Suprapubic skin (tissue), 4 donors: ENCODE measurements around the gene TRIM47. TPM values are rescaled to one million over a fixed set of nuclear protein-coding genes. Genes with fewer than 3 reads are reported as not detected.
"Not testable (repeated sequence)": the region's sequence is repeated elsewhere in the genome, so short reads cannot be mapped to it uniquely, and the experiment has no call there.

Source experiments
- DNase-seq, 2 donors: peaks; one replicate each; pipeline ENCODE4 v3.0.0-alpha.2; 2019; ENCODE audit warnings: low spot score in 2 of 2
- H3K27ac ChIP-seq: fragments of 200-600 bp; sonication (generic); one replicate; pipeline ENCODE4 v1.5.1; 2019
- H3K27me3 ChIP-seq: fragments of 200-600 bp; sonication (generic); one replicate; pipeline ENCODE4 v1.5.1; 2019
- H3K36me3 ChIP-seq: fragments of 200-600 bp; sonication (generic); one replicate; pipeline ENCODE4 v1.5.1; 2019
- H3K4me1 ChIP-seq: fragments of 200-600 bp; sonication (generic); one replicate; pipeline ENCODE4 v1.5.1; 2019
- H3K4me3 ChIP-seq: fragments of 200-600 bp; sonication (generic); one replicate; pipeline ENCODE4 v1.5.1; 2019; ENCODE audit warnings: mild to moderate bottlenecking
- H3K9me3 ChIP-seq: fragments of 200-600 bp; sonication (generic); one replicate; pipeline ENCODE4 v1.5.1; 2019
- EP300 ChIP-seq: sonication (generic); formaldehyde crosslinking; IDR thresholded peaks from one replicate; pipeline ENCODE4 v1.6.1; 2017; ENCODE audit warnings: antibody characterized with exemption
- POLR2A ChIP-seq, 2 donors: fragments of 450-650 bp; IDR thresholded peaks; one replicate each; pipeline ENCODE4 v1.6.1; 2017; ENCODE audit warnings: antibody characterized with exemption in 2 of 2, mild to moderate bottlenecking in 2 of 2, moderate library complexity in 2 of 2
- POLR2AphosphoS5 ChIP-seq, 3 donors: sonication (generic); formaldehyde crosslinking; IDR thresholded peaks; one replicate each; pipeline ENCODE4 v1.6.1; 2017; ENCODE audit warnings: antibody characterized with exemption in 3 of 3
- WGBS: methylation state at CpG from one replicate; pipeline ENCODE4 v1.1.5; 2018; 5-methylcytosine and 5-hydroxymethylcytosine counted together
- total RNA-seq, 4 donors: library from RNA; depleted of rRNA; stranded (reverse); fragments of >200 nt; gene quantifications; one replicate each; pipeline ENCODE4 v1.1.0, GENCODE V29; 2016
- TF ChIP-seq, protein P1 (sequence below), 2 donors: fragments of 200-600 bp in 1 of 2; fragments of 450-650 bp in 1 of 2; sonication (generic) in 1 of 2; IDR thresholded peaks; one replicate each; pipeline ENCODE4 v1.5.1; 2016 to 2019; ENCODE audit warnings: antibody characterized with exemption in 2 of 2, mild to moderate bottlenecking in 1 of 2, moderate library complexity in 1 of 2

Gene TRIM47
- total RNA-seq, 4 donors from 2014 or later: 22.8 to 43.1 (median 27.7) TPM

DNA sequence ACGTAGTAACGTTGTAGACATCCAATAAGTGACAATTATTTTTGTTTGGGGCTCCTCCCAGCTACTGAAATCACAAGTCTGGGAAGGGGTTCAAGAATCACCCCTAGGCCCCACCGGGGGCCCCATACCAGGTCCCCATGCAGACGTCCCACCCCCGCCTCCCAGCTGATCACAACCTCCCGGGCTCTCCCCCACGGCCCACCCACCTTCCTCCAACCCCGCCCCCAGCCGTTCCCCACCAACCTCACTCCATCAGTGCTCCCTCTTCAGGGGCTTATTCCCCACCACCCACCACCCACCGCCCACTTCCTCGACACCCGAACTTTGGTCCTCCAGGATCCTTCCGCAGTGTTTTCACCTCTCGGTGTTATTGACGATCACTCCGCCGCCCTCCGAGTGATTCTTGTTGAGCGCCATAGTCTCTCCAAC is 23.5 kb downstream of the TRIM47 start:
- no peaks in the 10 kb centered on the region for H3K27me3 ChIP-seq
- peaks cover 42% of the 10 kb centered on the region for H3K4me1 ChIP-seq

DNA sequence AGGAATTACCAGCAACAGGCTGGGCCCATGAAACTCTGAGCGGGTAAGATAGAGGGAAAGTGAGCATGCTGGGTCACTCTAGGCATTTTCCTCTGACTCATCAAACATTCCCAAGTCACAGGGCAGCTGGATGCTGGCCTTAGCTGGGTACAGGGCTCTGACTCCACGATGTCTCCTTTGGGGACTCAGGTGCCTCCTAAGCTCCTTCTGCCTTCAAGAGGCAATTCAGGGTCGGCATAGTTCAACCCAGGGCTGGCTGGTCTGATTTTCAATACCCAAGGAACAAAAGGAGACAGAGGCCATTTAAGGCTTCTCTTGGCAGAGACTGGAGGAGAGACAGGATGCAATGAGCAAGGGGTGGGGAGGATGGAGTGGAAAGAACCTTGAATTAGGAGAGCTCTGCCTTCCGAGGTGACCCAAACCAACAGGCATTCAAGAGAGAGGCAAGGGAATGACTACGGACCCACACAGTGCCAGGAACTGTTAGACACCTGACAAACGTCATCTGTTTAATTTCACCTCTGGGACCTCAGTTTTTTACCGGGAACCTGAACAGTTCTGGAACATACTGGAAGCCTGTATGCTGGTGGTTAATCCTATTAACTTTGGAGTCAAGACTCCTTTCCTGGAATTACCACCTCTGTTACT is 24.2 kb downstream of the TRIM47 start:
- H3K9me3 ChIP-seq: no peaks in the 10 kb centered on the region
- peaks cover 47% of the 10 kb centered on the region for H3K4me1 ChIP-seq
- peaks cover 30% of the 10 kb centered on the region for H3K36me3 ChIP-seq
- WGBS: 19% methylated on average over 7 of the region's 7 CpGs
- H3K4me3 ChIP-seq: peak overlapping the region; percentile 61
- TF ChIP-seq, protein P1, sequence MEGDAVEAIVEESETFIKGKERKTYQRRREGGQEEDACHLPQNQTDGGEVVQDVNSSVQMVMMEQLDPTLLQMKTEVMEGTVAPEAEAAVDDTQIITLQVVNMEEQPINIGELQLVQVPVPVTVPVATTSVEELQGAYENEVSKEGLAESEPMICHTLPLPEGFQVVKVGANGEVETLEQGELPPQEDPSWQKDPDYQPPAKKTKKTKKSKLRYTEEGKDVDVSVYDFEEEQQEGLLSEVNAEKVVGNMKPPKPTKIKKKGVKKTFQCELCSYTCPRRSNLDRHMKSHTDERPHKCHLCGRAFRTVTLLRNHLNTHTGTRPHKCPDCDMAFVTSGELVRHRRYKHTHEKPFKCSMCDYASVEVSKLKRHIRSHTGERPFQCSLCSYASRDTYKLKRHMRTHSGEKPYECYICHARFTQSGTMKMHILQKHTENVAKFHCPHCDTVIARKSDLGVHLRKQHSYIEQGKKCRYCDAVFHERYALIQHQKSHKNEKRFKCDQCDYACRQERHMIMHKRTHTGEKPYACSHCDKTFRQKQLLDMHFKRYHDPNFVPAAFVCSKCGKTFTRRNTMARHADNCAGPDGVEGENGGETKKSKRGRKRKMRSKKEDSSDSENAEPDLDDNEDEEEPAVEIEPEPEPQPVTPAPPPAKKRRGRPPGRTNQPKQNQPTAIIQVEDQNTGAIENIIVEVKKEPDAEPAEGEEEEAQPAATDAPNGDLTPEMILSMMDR (IDR thresholded peaks at IDR 0.05): no peak
- peak in 1 of 2 donors; percentile 5 for TF ChIP-seq POLR2A (IDR thresholded peaks at IDR 0.05)
- H3K27me3 ChIP-seq: no peaks in the 10 kb centered on the region
- peak in 1 of 2 donors; percentile 73 for DNase-seq
- peak overlapping the region; percentile 93 for H3K27ac ChIP-seq

More for the DNA sequence above, 23.5 kb downstream of the TRIM47 start:
- Histone ChIP-seq H3K36me3 (peaks cover 23% of the 10 kb centered on the region), H3K27ac (peak overlapping the region; percentile 93), H3K9me3 (no peaks in the 10 kb centered on the region), H3K4me3 (peak overlapping the region; percentile 61)
- TF ChIP-seq EP300 (no peak), POLR2AphosphoS5 (IDR thresholded peaks at IDR 0.05) (peak in 1 of 3 donors; percentile 65)
- TF ChIP-seq, protein P1 (IDR thresholded peaks at IDR 0.05): peak; percentile 20 to 23
- WGBS: 0% methylated on average over 19 of the region's 19 CpGs
- no peak for DNase-seq

DNA sequence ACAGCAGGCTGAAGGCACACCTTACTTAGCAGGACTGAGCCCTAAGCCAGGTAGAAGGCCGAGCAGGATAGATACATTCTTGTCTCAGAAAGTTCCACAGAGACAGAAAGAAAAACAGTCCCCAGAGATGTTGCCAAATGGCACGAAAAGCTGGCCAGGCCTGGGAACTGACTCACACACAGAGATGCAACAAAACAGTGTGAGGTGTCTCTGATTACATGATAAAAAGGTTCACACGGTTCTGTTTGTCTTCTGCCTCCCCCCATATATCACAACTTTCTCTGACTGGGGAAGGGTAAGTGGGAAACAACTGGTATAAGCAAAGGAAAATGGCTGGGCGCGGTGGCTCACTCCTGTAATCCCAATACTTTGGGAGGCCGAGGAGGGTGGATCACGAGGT is 24.9 kb downstream of the TRIM47 start:
- 66% methylated on average over 7 of the region's 7 CpGs for WGBS
- no peak for DNase-seq
- Histone ChIP-seq H3K4me1 (peaks cover 54% of the 10 kb centered on the region), H3K4me3 (peak overlapping the region; percentile 61), H3K9me3 (no peaks in the 10 kb centered on the region), H3K27ac (peak overlapping the region; percentile 93), H3K27me3 (no peaks in the 10 kb centered on the region), H3K36me3 (peaks cover 34% of the 10 kb centered on the region)
- no peak for TF ChIP-seq POLR2A (IDR thresholded peaks at IDR 0.05)
- TF ChIP-seq EP300: no peak
- TF ChIP-seq, protein P1 (IDR thresholded peaks at IDR 0.05): no peak
- TF ChIP-seq POLR2AphosphoS5 (IDR thresholded peaks at IDR 0.05): no peak

DNA sequence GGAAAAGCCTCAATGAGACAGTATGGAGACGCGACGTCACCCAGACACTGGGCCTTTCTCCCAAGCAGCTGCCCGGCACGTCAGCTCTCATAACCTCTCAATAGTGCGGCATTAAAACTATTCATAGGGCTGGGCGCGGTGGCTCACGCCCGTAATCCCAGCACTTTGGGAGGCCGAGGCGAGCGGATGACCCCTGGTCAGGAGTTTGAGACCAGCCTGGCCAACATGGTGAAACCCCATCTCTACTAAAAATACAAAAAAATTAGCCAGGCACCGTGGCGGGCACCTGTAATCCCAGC is 26.7 kb downstream of the TRIM47 start:
- Histone ChIP-seq H3K4me1 (peaks cover 65% of the 10 kb centered on the region), H3K36me3 (peaks cover 52% of the 10 kb centered on the region)
- H3K27me3 ChIP-seq, DNase-seq, H3K27ac ChIP-seq, H3K9me3 ChIP-seq, H3K4me3 ChIP-seq: not testable (repeated sequence)
- WGBS: 91% methylated on average over 15 of the region's 15 CpGs

DNA sequence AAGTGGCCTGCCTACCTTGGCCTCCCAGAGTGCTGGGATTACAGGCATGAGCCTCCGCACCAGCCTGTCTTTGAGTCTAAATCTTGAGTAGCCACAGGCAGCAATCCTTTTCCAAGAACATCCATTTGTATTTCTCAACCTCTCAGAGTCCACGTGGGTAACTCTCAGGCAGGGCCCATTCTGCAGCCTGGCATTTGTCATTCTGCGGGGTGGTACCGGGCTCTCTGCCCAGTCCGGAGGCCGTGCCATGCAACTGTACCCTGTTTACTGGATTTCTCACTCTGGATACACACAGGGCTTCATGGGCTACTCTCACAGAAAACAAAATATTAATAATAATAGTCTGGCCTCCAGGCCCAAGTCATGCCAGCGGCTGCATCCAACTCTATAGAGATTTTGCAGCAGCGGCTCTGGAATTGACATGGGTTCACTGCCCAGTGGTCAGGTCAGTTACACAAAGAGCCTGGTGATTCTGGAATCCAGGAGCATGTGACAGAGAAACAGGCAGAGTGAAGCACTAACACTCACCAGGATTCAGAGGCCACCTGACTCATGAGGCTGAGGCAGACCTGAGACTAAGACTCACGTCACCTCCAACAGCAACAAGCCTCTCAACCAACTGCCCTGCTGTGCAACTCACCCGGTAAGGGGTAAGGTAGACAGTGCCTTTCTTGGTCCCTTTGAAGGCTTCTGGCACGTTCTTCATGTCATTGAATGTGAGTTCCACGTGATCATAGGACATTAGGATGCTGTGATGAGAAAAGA is 27.3 kb downstream of the TRIM47 start:
- TF ChIP-seq POLR2AphosphoS5 (IDR thresholded peaks at IDR 0.05) (no peak), POLR2A (IDR thresholded peaks at IDR 0.05) (no peak), EP300 (no peak)
- TF ChIP-seq, protein P1 (IDR thresholded peaks at IDR 0.05): no peak
- peaks cover 57% of the 10 kb centered on the region for H3K36me3 ChIP-seq
- H3K4me3 ChIP-seq: no peak overlapping the region
- no peaks in the 10 kb centered on the region for H3K27me3 ChIP-seq
- peak overlapping the region; percentile 21 for H3K27ac ChIP-seq
- H3K9me3 ChIP-seq: no peaks in the 10 kb centered on the region
- peaks cover 65% of the 10 kb centered on the region for H3K4me1 ChIP-seq
- WGBS: 86% methylated on average over 12 of the region's 12 CpGs
- no peak for DNase-seq
